NCI-H1105 treated with DMSO at 0.1 percent for 48 hours (cell line): ENCODE results near the gene ZNF407.

ENCODE experiments used
- DNase-seq: peaks from one replicate; lab custom pipeline; 2025; lab: John Stamatoyannopoulos, UW

ZNF407 gene

GRCh38 chr18:75104483-75104882, 506.8 kb downstream of the ZNF407 start:
- no peak for DNase-seq

- DNase-seq = no peak
These were observed 508.0 kb downstream of the ZNF407 start for GRCh38 chr18:75105551-75106254.

- no peak for DNase-seq
These were observed 509.1 kb downstream of the ZNF407 start for GRCh38 chr18:75106746-75107145.

GRCh38 chr18:75107196-75107930, 509.7 kb downstream of the ZNF407 start:
- DNase-seq = no peak

- no peak for DNase-seq
These were observed 510.2 kb downstream of the ZNF407 start for GRCh38 chr18:75107931-75108276.

- no peak for DNase-seq
These were observed 511.1 kb downstream of the ZNF407 start for GRCh38 chr18:75108579-75109318.

GRCh38 chr18:75109319-75109691, 511.6 kb downstream of the ZNF407 start:
- DNase-seq = no peak

- no peak for DNase-seq
These were observed 512.1 kb downstream of the ZNF407 start for GRCh38 chr18:75109819-75110218.

- DNase-seq = no peak
These were observed 512.6 kb downstream of the ZNF407 start for GRCh38 chr18:75110311-75110710.

- no peak for DNase-seq
These were observed 513.3 kb downstream of the ZNF407 start for GRCh38 chr18:75110846-75111415.

GRCh38 chr18:75111760-75112159, 514.1 kb downstream of the ZNF407 start:
- DNase-seq = peak; percentile 16

GRCh38 chr18:75112186-75113096, 514.8 kb downstream of the ZNF407 start:
- no peak for DNase-seq

- no peak for DNase-seq
These were observed 515.8 kb downstream of the ZNF407 start for GRCh38 chr18:75113455-75113854.

- no peak for DNase-seq
These were observed 516.6 kb downstream of the ZNF407 start for GRCh38 chr18:75114231-75114764.
